Measurements from ENCODE around the gene STRIT1. TPM values are rescaled to one million over a fixed set of nuclear protein-coding genes. Genes with fewer than 3 reads are reported as not detected.
A peak's percentile ranks its signal among the peaks of the same experiment; 100 is the strongest.

The STRIT1 gene
- total and polyA plus RNA-seq, 9 of the 15 experiments (the other 6 are each of a cell fraction or from before 2014, with no cell fraction given): not detected

GRCh38 chr3:155248531-155249187, 44.8 kb downstream of the STRIT1 start (continued):
- TF ChIP-seq ZNF407 (IDR thresholded peaks at IDR 0.05; ENCODE audit: low read depth) (no peak), THRAP3 (IDR thresholded peaks at IDR 0.05; ENCODE audit: borderline replicate concordance) (no peak), ZEB2 (IDR thresholded peaks at IDR 0.05) (no peak), ZMIZ1 (IDR thresholded peaks at IDR 0.05; ENCODE audit: low read depth in 2 of 2, low read length in 2 of 2) (peak in 1 of 2 experiments; percentile 31; a peak in 1 of 4 replicates), KDM1A (IDR thresholded peaks at IDR 0.05) (peak; percentile 90 to 94), RFX7 (CRISPR knock-in tag; IDR thresholded peaks at IDR 0.05) (no peak)
- TF ChIP-seq, protein P1, sequence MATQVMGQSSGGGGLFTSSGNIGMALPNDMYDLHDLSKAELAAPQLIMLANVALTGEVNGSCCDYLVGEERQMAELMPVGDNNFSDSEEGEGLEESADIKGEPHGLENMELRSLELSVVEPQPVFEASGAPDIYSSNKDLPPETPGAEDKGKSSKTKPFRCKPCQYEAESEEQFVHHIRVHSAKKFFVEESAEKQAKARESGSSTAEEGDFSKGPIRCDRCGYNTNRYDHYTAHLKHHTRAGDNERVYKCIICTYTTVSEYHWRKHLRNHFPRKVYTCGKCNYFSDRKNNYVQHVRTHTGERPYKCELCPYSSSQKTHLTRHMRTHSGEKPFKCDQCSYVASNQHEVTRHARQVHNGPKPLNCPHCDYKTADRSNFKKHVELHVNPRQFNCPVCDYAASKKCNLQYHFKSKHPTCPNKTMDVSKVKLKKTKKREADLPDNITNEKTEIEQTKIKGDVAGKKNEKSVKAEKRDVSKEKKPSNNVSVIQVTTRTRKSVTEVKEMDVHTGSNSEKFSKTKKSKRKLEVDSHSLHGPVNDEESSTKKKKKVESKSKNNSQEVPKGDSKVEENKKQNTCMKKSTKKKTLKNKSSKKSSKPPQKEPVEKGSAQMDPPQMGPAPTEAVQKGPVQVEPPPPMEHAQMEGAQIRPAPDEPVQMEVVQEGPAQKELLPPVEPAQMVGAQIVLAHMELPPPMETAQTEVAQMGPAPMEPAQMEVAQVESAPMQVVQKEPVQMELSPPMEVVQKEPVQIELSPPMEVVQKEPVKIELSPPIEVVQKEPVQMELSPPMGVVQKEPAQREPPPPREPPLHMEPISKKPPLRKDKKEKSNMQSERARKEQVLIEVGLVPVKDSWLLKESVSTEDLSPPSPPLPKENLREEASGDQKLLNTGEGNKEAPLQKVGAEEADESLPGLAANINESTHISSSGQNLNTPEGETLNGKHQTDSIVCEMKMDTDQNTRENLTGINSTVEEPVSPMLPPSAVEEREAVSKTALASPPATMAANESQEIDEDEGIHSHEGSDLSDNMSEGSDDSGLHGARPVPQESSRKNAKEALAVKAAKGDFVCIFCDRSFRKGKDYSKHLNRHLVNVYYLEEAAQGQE (IDR thresholded peaks at IDR 0.05; ENCODE audit: borderline replicate concordance): no peak
- TF ChIP-seq, protein P1 (CRISPR knock-in tag; IDR thresholded peaks at IDR 0.05; ENCODE audit: low read depth): no peak
